Measurements from ENCODE around the gene CCN5. TPM values are rescaled to one million over a fixed set of nuclear protein-coding genes. Genes with fewer than 3 reads are reported as not detected.

The CCN5 gene
- total and polyA plus RNA-seq, 5 experiments from 2014 or later: not detected

Other genes starting within 250 kb of the CCN5 start
- 10 to 100 TPM; 17.4 to 19.3 TPM for gene TTPAL, start 239.5 kb upstream of the CCN5 start, total RNA-seq
- 10 to 100 TPM; 10.5 to 15.3 (median 15.3) TPM for gene TTPAL, start 239.5 kb upstream of the CCN5 start, polyA plus RNA-seq
- gene SERINC3, start 193.3 kb upstream of the CCN5 start, total RNA-seq: 10 to 100 TPM; 82.0 to 94.6 TPM
- 100 to 1,000 TPM; 163 to 207 (median 173) TPM for gene SERINC3, start 193.3 kb upstream of the CCN5 start, polyA plus RNA-seq
- 1 to 10 TPM; 8.2 to 9.0 TPM for gene PKIG, start 132.8 kb upstream of the CCN5 start, total RNA-seq
- 1 to 10 TPM; 6.1 to 8.1 (median 6.4) TPM for gene PKIG, start 132.8 kb upstream of the CCN5 start, polyA plus RNA-seq
- 10 to 100 TPM; 24.1 to 24.2 TPM for gene ADA, start 63.7 kb upstream of the CCN5 start, total RNA-seq
- gene ADA, start 63.7 kb upstream of the CCN5 start, polyA plus RNA-seq: 10 to 100 TPM; 31.2 to 47.1 (median 38.2) TPM
- gene KCNK15, start 30.5 kb downstream of the CCN5 start, total RNA-seq: not detected
- not detected for gene KCNK15, start 30.5 kb downstream of the CCN5 start, polyA plus RNA-seq
- not detected for gene RIMS4, start 95.2 kb downstream of the CCN5 start, total RNA-seq
- not detected for gene RIMS4, start 95.2 kb downstream of the CCN5 start, polyA plus RNA-seq
- gene YWHAB, start 170.3 kb downstream of the CCN5 start, total RNA-seq: 100 to 1,000 TPM; 209 to 221 TPM
- 100 to 1,000 TPM; 510 to 529 (median 523) TPM for gene YWHAB, start 170.3 kb downstream of the CCN5 start, polyA plus RNA-seq
- gene PABPC1L, start 194.7 kb downstream of the CCN5 start, total RNA-seq: 10 to 100 TPM; 63.2 to 63.4 TPM
- under 1 TPM; 0.28 to 0.74 (median 0.73) TPM for gene PABPC1L, start 194.7 kb downstream of the CCN5 start, polyA plus RNA-seq
- 10 to 100 TPM in 1 of 2 experiments, 1 to 10 TPM in 1; 9.3 to 11.0 TPM for gene TOMM34, start 245.0 kb downstream of the CCN5 start, total RNA-seq
- gene TOMM34, start 245.0 kb downstream of the CCN5 start, polyA plus RNA-seq: 10 to 100 TPM; 12.7 to 27.2 (median 14.5) TPM

Data from naive thymus-derived CD8-positive, alpha-beta T cell (primary cell).